ENCODE data around the gene MTRF1. TPM values are rescaled to one million over a fixed set of nuclear protein-coding genes. Genes with fewer than 3 reads are reported as not detected.
"Not testable (repeated sequence)": the region's sequence is repeated elsewhere in the genome, so short reads cannot be mapped to it uniquely, and the experiment has no call there.

The MTRF1 gene
- total RNA-seq, 2 donors from 2014 or later = 11.1 to 12.4 TPM

DNA sequence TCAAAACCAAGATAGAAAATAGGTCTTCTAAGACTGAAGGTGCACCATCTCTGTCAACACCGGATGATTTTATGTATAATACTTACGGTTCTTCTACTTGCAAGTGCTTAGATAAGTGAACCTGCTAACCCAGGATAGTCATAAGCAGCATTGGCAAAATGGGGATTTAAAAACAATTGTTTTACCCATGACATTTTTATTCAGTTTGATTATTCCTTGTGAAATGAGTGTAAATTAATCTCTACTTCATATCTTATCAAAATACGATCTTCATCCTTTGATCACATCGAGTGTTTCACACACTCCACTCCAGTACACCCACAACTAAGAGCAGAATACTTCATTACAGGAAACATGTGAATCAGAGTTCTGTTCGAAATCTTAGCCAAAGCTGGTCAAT is 23.0 kb upstream of the MTRF1 start:
- intact Hi-C loops (cut with DNase I) = no loop called here
- ATAC-seq = no peak
- no peak for DNase-seq

DNA sequence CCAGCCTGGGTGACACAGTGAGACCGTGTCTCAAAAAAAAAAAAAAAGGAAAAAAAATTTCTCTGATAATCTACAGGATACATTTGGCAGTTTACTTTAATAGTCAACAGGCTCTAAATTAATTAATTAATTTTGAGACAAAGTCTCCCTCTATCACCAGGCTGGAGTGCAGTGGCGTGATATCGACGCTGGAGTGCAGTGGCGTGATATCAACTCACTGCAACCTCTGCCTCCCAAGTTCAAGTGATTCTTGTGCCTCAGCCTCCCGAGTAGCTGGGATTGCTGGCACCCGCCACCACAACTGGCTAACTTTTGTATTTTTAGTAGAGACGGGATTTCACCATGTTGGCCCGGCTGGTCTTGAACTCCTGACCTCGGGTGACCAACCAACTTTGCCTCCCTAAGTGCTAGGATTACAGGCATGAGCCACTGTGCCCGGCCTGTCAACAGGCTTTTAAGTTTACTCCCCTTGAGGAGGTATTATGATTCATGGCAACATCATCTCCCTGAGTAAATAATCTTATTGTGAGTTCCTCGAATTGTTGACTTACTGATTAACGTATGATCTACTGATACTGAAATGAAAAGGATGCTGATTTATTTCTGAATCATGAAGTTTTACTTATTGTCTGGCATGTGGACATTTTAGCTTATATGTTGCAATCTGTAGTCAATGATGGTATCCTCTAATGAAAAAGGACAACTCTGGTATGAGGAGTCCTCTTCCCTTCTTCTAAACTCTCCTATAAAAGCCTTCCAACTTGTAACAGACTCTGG is 21.3 kb upstream of the MTRF1 start:
- DNase-seq = no peak
- ATAC-seq = no peak
- intact Hi-C loops (cut with DNase I) = no loop called here

DNA sequence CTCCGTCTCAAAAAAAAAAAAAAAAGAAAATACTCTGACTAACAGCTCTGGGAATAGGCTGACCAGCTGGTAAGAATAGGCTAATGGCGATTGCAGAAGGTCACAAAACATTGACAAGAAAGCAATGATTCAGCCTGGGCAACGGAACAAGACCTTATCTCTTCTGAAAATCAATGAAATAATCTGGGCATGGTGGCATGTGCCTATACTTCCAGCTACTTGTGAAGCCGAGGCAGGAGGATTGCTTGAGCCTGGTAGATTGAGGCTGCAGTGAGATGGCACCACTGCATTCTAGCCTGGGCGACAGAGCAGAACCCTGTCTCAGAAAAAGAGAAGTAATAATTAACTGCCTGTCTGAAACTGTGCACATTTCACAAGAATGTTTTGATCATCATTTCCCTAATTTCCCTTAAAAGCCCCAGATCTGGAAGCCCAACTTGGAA is 18.8 kb upstream of the MTRF1 start:
- intact Hi-C loops (cut with DNase I) = no loop called here
- DNase-seq (no peak), ATAC-seq (no peak)

DNA sequence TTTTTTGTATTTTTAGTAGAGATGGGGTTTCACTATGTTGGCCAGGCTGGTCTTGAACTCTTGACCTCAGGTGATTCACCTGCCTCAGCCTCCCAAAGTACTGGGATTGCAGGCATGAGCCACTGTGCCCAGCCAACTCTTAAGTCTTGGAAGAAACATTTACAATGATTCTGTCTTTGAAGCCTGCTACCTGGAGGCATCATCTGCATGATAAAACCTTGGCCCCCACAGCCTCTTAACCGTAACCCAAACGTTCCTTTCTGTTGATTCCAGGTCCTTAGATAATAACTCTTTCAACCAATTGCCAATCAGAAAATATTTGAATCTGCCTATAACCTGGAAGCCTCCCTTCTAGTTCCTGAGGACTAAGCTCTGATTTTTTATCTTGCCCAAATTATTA is 15.8 kb upstream of the MTRF1 start:
- DNase-seq; ATAC-seq; intact Hi-C loops (cut with DNase I): not testable (repeated sequence)

DNA sequence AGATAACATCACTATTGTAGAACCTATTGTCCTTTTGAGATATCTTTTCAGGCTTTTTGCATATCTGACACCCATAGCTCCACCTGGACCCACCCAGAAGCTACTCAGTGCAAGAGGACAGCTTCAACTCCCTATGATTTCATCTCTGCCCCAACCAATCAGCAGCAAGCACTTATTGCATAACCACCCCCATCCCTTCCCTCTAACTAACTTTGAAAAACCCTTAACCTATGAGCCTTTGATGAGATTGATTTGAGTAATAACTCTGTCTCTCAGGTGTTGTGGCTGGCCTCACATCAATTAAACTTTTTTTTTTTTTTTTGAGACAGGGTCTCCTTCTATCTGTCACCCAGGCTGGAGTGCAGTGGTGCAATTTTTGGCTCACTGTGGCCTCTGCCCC is 13.4 kb upstream of the MTRF1 start:
- ATAC-seq (no peak), DNase-seq (no peak)
- intact Hi-C loops (cut with DNase I) = no loop called here

DNA sequence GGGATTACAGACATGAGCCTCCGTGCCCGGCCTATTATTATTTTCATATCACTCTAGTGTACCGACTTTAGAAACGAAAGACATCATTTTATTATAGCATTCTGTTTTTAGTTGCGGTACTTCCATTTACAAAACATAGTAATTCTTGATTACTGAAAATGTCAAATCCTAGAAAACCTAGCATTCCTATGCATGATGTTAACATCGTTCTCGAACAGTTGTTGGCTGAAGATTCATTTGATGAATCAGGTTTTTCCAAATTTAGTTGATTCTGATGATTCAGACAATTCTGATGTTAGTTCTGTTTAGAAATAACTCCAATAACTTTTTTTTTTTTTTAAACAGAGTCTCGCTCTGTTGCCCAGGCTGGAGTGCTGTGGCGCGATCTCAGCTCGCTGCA is 11.5 kb upstream of the MTRF1 start:
- DNase-seq (no peak), ATAC-seq (no peak)
- intact Hi-C loops (cut with DNase I) = no loop called here

DNA sequence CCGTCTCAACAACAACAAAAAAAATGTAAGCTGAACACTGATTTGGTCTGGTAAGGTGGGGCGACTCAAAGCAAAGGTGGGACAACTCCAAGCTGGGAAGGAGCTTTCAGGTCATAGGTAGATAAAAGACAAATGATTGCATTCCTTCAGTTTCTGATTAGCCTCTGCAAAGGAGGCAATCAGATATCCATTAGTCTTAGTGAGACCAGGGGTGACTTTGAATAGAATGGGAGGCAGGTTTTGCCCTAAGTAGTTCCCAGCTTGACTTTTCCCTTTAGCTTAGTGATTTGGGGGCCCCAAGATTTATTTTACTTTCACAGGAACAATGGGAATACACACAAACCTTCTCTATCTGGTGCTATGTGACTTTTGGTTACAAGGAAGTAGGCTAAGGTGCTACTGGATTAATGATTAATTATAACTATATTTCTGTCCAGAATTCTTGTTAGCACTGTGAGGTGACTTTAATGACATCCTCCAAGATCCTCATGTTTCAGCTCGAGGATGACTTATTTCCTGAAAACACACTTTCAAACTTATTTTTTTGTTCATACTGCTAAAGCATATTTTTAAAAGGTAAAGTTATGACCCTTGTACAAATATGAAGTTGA is 10.6 kb upstream of the MTRF1 start:
- DNase-seq (no peak), ATAC-seq (no peak)
- intact Hi-C loops (cut with DNase I) = no loop called here

DNA sequence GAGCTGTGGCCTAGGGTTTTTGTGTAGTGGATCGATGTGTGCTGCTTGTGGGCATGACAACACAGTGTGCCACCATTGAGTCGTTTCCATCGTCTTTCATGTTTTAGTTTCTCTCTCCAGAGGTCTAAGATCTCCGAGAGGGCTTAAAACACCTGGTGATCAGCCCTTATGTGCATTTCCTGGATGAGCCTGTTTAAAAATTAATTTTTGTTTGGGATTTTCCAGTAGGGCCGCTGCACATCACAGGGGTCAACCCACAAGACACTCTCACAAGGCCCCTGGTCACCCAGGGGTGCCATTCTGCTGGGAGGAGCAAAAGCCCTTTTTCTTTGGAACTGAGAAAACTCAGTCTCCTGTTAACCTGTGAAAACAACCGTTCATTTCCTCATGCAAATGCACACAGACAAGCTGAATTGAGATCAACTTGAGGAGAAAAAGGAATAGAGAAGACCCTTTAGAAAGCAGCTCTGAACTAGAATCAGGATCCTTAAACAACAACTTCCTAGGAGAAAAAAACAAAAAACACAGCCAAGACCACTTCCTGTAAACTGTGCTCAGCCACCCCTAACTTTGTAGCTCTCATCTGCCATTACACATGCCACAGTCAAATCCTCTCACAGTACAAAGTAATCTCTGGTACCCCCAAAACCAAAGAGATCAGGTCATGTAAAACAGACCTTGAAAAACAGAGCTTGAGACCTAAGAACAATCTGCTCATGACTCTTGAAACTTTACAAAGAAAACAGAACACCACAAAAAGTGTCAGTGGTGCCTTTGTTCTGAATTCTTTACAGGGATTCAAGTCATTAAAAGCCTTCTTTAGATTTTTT is 8.3 kb upstream of the MTRF1 start:
- intact Hi-C loops (cut with DNase I) = no loop called here
- no peak for ATAC-seq
- DNase-seq = no peak

DNA sequence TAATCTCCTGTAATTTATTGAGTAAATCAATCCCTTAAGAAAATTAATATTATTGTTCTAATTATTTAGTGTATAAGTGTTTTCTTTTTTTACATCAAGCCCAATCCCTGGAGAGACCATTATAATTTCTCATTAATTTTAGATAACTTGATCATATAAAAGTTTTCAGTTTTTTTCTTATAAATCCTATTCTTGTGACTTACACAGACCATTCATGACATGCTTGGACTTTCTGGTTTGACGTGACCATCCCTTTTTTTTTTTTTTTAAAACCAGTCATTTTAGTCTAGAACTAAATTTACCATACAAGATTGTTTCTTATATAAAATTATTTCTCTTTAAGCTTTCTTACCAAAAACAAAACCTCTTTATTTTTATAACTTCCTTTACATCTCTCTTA is 5.4 kb upstream of the MTRF1 start:
- DNase-seq (no peak), ATAC-seq (no peak)
- intact Hi-C loops (cut with DNase I) = no loop called here

DNA sequence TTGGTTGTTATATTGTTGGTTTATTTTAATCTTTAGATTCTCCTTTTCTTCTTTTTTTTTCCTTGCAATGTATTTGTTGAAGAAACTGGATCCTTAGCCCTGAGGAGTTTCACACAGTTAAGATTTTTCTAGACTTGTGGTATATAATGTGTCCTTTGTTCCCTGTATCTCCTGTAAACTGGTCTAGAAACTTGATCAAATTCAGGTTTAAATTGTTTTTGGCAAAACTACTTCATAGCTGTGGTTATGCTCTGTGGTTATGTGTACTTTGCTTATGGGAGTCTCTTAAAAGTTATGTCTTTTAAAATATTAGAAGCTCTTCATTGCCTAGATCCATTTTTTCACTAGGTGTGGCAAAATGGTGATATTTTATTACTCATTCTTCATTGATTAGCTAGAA is 3.7 kb upstream of the MTRF1 start:
- DNase-seq (no peak), ATAC-seq (no peak)
- intact Hi-C loops (cut with DNase I) = no loop called here

DNA sequence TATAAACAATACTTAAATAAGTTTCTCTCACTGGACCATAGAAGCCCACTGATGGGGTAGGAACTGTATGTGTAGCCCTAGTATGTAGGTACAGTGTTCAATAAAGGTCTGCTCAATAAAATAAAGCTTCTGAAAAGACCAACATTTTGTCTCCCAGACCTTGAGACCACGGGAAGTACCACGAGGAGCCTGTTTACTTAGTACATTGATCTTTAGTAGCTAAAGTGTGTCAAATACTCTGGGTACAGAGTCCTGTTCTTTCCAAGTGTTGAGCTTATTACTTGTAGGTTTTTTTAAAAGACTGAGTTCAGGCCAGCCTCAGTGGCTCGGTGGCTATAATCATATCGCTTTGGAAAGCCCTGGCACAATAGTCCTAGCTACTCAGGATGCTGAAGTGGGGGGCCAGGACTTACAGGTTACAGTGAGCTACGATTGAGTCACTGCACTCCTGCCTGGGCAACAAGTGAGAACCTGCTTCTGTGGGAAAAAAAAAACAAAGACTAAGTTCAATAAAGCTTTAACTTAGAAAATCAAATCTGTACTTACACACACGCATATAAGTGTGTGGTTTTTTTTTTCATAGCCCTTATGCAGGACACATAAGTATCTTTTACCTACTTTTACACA is 3.4 kb downstream of the MTRF1 start:
- no peak for ATAC-seq
- no peak for DNase-seq
- intact Hi-C loops (cut with DNase I) = no loop called here

DNA sequence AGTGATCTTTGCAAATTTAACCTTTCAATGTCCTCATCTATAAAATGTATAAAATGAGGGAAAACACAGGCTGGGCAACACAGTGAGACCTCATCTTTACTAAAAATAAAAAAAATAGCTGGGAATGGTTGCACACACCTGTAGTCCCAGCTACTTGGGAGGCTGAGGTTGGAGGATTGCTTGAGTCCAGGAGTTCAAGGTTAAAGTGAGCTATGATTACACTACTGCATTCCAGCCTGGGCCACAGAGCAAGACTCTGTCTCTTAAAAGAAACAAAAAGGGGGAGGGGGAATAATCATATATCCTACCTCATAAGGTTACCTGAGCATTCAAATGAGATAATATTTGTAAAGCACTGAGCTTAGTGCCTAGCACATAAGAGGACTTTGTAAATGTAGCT is 5.8 kb downstream of the MTRF1 start:
- ATAC-seq (no peak), DNase-seq (no peak)
- intact Hi-C loops (cut with DNase I) = no loop called here

DNA sequence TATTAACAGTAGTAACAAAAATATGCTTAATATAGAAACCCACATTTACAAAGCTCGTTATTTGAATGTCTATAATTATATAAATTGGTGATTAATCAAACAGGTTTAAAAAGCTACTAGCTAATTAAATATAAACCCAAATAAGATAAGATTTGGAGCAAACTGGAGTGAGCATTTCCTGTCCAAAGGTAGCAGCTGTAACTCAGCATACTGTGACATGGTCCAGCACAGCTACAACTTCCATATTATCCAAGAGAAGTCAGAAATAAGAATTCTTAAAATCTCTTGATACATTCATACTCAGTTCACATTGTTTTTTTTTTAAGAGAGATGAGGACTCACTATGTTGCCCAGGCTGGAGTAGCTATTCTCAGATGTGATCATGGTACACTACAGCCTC is 8.5 kb downstream of the MTRF1 start:
- ATAC-seq (no peak), DNase-seq (no peak)
- intact Hi-C loops (cut with DNase I) = no loop called here

DNA sequence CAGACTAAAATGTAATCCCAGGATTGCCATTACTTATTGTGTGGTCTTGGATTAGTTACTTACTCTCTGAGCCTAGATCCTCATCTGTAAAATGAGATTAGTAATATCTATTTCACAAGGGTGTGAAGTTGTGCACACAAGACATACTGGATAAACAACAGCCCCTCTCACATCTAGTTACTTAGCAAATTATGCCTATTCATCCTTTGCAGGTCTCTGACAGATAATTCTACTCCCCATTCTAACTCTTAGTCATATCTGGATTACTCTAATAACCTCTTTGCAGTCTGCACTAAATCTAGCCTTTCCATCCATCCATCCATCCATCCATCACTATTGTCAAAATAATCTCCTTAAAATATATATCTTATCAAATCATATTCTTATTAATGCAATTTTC is 12.4 kb downstream of the MTRF1 start:
- DNase-seq = no peak
- no peak for ATAC-seq
- intact Hi-C loops (cut with DNase I) = no loop called here

DNA sequence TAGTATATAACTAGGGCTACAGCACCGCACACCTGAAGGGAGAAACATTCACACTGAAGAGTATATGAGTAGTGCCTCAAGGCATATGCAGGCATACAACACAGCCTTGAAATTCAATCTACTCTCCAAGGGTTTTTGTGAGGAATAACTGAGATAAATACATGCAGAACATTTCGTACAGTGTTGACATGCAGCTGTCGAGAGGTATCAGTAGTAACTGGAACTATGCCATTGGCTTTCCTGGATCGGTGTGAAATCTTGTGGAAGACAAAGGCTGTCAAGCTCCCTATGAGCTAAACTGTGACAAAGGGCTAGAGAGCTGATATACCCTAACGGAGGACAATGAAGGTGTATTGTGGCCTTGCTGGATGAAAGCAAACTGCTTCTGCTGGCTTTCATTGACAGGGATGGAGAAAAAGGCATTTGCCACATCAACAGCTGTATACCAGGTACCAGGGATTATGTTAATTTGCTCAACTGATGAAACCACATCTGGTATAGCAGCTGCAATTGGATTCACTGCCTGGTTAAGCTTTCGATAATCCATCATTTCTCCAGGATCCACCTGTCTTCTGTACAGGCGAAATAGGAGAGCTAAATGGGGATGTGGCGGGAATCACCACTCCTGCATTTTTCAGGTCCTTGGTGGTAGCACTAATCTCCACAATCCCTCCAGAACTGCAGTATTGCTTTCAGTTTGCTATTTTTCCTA is 16.3 kb downstream of the MTRF1 start:
- no peak for DNase-seq
- intact Hi-C loops (cut with DNase I) = no loop called here
- peak in 1 of 2 donors; percentile 49 for ATAC-seq

DNA sequence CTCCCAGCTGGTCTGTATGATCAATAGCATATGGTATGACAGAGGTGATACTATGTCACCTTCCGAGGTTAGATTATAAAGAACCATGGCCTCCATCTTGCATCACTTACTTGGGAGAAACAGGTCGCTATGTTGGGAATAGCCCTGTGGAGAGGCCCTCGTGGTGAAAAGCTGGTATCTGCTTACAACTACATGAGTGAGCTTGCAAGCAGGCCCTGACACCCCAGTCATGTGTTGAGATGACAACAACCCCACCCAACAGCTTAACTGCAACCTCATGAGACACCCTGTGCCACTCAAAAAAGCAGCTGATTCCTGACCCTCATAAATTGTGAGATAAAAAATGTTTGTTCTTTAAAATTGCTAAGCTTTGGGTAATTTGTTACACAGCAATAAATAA is 18.8 kb downstream of the MTRF1 start:
- ATAC-seq (peak in 1 of 2 donors; percentile 22), DNase-seq (no peak)
- intact Hi-C loops (cut with DNase I) = no loop called here

DNA sequence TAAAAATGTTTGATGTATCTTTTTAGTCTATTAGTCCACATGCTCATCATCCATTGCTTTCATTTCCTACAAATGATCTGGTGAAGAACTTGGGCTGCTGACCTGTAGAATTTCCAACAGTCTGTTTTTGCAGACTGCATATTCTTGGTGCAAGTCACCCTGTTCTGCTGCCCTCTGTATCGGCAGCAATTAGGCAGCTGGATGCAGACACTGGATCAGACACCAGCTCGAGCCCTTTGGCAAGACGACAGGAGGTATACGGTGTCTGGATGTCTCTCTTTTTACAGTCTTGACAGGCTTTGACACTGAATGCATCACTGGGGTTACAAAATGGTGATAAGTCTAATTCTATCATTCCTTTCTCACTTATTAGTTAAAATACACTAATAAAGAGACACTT is 21.8 kb downstream of the MTRF1 start:
- DNase-seq (no peak), ATAC-seq (no peak)
- intact Hi-C loops (cut with DNase I) = no loop called here

DNA sequence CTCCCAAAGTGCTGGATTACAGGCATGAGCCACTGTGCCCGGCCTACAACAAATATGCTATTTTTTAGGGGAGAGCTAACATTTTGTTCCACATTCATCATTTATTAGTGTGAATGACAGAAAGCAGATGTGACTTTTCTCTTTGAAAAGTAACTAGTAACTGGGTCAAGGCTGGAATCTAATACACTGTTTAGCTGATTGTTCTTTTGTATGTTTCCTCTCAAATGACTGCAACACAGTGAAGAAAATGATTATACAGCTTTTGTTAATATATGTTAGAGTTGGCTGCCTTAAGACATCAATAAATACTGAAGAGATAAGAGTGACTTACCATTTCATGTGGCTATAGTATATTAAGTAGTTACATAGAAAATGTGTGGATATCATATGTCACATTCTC is 27.0 kb downstream of the MTRF1 start:
- no peak for ATAC-seq
- intact Hi-C loops (cut with DNase I) = no loop called here
- DNase-seq = no peak

Data from left cardiac atrium (tissue), 4 donors.